B cell (primary cell): Measurements from ENCODE around the gene PRICKLE2.

ENCODE experiments used
- CTCF ChIP-seq: fragments of 200-600 bp; IDR thresholded peaks from one replicate; pipeline ENCODE4 v1.8.0; 2022; ENCODE audit warnings: antibody characterized with exemption, mild to moderate bottlenecking
- EZH2 ChIP-seq: IDR thresholded peaks from 2 replicates; pipeline ENCODE4 v1.6.1; 2012; ENCODE audit warnings: borderline replicate concordance, low read depth, mild to moderate bottlenecking, moderate library complexity, low read length; ENCODE audit not compliant: insufficient read depth, poor library complexity, severe bottlenecking

DNA sequence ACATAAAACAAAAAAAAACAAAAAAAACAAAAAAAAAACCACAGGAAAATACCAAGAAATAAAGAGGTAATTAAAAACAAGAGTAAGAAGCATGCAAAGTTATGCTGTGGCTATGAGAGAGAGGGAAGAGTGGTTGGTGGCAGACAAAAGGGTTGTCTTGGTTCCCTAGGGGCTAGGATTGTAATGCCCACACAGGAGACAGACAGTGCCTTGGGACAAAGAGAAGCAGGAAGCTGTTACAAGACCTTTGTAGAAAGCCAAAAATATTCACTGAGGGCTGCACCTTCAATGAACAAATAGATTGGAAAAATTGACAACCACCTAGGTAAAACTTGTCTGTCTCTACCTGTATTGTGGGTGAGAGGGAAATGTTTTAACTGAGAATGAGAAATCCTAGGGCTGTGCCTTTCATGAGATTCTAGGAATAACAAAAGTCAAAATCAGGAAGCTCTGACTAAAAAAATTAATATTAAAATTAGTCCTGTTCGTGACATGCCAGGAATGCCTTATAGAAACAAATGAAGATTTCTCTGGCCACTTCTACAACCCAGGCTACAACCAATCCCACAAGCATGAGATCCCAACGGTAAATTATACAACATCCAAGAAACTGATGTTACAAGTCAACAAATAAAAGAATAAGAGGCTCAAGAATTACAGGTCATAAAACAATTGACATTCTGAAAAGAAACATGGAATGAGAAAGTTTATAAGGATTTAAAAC lies 45.0 kb upstream of the PRICKLE2 start:
- TF ChIP-seq CTCF (no peak), EZH2 (no peak)
